Naive B cell (primary cell): ENCODE measurements around the gene CCT7. TPM values are rescaled to one million over a fixed set of nuclear protein-coding genes. Genes with fewer than 3 reads are reported as not detected.

ENCODE experiments used
- ATAC-seq, 2 donors: fragments of 150-1000 bp; cut with Tn5 transposase; 2 replicates each; pipeline ENCODE4 v1.10.0; 2021; ENCODE audit warnings: low read depth in 2 of 2, mild to moderate bottlenecking in 2 of 2, moderate library complexity in 2 of 2
- DNase-seq: peaks from one replicate; pipeline ENCODE4 v3.0.0; 2022
- H3K27ac Mint-ChIP-seq, 6 donors: one replicate each; pipeline ENCODE4 v1.8.0; 2020 to 2022; ENCODE audit warnings: mild to moderate bottlenecking in 6 of 6, mixed read lengths in 6 of 6, moderate library complexity in 5 of 6, inconsistent platforms in 2 of 6
- H3K27me3 Mint-ChIP-seq, 3 donors: one replicate each; pipeline ENCODE4 v1.8.0; 2021 to 2022; ENCODE audit warnings: mixed read lengths in 3 of 3, mild to moderate bottlenecking in 1 of 3
- H3K36me3 Mint-ChIP-seq, 2 donors: one replicate each; pipeline ENCODE4 v1.8.0; 2020 to 2022; ENCODE audit warnings: mixed read lengths in 2 of 2, inconsistent platforms in 1 of 2, mild to moderate bottlenecking in 1 of 2
- H3K4me1 Mint-ChIP-seq, 3 donors: one replicate each; pipeline ENCODE4 v1.8.0; 2020 to 2022; ENCODE audit warnings: mixed read lengths in 3 of 3, inconsistent platforms in 1 of 3, mild to moderate bottlenecking in 1 of 3, moderate library complexity in 1 of 3
- H3K4me3 Mint-ChIP-seq, 8 donors: one replicate each; pipeline ENCODE4 v1.8.0; 2020 to 2022; ENCODE audit warnings: mild to moderate bottlenecking in 8 of 8, mixed read lengths in 8 of 8, moderate library complexity in 8 of 8, inconsistent platforms in 2 of 8
- H3K9me3 Mint-ChIP-seq, 7 donors: one replicate each; pipeline ENCODE4 v1.8.0; 2020 to 2022; ENCODE audit warnings: mixed read lengths in 7 of 7, mild to moderate bottlenecking in 5 of 7, inconsistent platforms in 2 of 7, moderate library complexity in 1 of 7
- polyA plus RNA-seq, 6 donors: library from polyadenylated mRNA; unstranded; fragments of 300-500 nt; fragmentation: Illumina TruSeq; gene quantifications; one replicate each; pipeline ENCODE4 v1.2.3, GENCODE V29; 2021; ENCODE audit warnings: low read depth in 6 of 6

The CCT7 gene
- polyA plus RNA-seq, 6 donors from 2014 or later = 224 to 376 (median 265) TPM

DNA sequence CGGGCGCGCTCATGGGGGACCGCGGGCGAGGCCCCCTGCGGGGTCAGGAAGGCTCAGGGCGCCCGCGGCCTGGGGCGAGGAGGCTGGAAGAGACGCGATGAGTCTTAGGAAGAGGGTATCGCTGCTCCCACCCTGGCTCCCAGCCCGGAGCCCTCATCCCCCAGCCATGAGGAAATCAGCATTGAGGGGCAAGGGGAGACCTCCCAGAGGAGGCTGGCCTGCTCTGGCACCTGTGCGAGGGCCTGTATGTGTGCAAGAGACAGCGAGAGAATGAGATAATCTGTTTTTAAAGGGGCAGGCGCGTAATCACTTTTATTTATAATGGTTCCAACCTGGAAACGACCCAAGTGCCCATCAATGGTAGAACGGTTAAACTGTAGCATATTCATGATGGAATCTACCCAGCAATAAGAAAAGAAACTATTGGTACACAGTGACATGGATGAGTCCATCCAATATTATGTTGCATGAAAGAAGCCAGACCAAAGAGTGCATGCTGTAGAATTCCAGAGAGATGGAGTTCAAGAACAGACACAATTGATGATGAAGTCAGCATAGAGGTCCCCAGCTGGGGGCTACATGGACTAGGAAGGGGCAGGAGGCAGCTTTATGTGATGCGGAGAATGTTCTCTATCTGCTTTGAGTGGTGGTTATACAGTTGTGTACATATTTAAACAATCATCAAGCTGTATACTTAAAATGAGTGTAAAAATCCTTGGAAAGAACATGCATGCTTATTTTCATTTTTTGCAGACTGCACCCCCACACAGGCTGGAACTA, 35.8 kb downstream of the CCT7 start:
- H3K36me3 Mint-ChIP-seq = peaks cover 7 to 16% of the 10 kb centered on the region in 2 donors
- H3K4me1 Mint-ChIP-seq = peaks cover 8 to 28% (median 22%) of the 10 kb centered on the region in 3 donors
- DNase-seq (no peak), ATAC-seq (peak in 1 of 2 donors; percentile 19)
- H3K27ac Mint-ChIP-seq = no peak overlapping the region
- peak overlapping the region in 2 of 8 donors; percentile 17 to 33 for H3K4me3 Mint-ChIP-seq
- peaks cover 0 to 2% (median 0%) of the 10 kb centered on the region in 7 donors for H3K9me3 Mint-ChIP-seq
- H3K27me3 Mint-ChIP-seq = peaks cover 0 to 8% (median 5%) of the 10 kb centered on the region in 3 donors

DNA sequence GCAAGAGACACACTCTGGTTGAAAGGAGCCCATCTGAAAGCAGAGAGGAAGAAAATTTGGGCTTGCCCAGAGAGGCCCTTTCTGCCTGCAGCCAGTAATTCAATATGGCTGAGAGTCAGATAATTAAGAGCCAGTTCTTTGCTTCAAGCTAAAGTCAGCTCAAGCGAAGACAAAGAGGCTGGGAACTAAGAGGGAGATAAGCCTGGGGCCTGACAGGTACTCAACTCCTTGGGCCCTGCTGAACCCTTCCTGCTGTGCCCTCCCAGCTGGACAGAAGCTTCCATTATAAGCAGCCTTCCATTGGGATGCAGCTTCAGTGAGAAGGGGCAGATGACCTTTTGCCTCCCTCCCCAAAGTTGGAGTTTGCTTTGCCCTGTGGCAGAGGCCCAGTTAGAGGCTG, 38.2 kb downstream of the CCT7 start:
- ATAC-seq (no peak), DNase-seq (no peak)
- Mint-ChIP-seq H3K4me3 (no peak overlapping the region), H3K27me3 (peaks cover 0 to 8% (median 5%) of the 10 kb centered on the region in 3 donors), H3K36me3 (peaks cover 7 to 16% of the 10 kb centered on the region in 2 donors), H3K4me1 (peaks cover 8 to 23% (median 22%) of the 10 kb centered on the region in 3 donors), H3K27ac (no peak overlapping the region), H3K9me3 (peaks cover 0 to 2% (median 0%) of the 10 kb centered on the region in 7 donors)

DNA sequence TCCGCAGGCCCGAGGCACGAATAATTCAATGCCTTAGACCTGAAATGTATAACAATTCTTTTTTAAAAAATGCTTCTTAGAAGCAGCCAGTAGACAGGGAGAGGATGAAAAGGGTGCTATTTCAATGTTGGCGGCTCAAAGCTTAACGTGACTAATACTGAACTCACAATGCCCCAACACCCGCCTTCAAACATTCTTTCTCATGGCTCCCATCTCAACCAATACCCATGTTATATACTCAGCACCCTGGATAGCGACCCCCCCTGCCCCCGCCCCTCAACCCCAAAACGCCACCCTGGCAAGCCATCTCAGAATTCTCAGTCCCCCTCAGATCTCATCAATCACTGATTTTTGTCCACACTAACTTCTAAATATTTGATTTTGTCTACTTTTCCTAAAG, 45.7 kb downstream of the CCT7 start:
- H3K4me3 Mint-ChIP-seq = no peak overlapping the region
- no peak for ATAC-seq
- H3K27me3 Mint-ChIP-seq = no peaks in the 10 kb centered on the region
- H3K27ac Mint-ChIP-seq = no peak overlapping the region
- H3K9me3 Mint-ChIP-seq = no peaks in the 10 kb centered on the region
- DNase-seq = no peak
- H3K4me1 Mint-ChIP-seq = peaks cover 8 to 17% (median 12%) of the 10 kb centered on the region in 3 donors
- H3K36me3 Mint-ChIP-seq = peaks cover 0 to 6% of the 10 kb centered on the region in 2 donors

- H3K4me3 Mint-ChIP-seq = peak overlapping the region in 2 of 8 donors; percentile 44 to 49
- peaks cover 21 to 31% (median 26%) of the 10 kb centered on the region in 3 donors for H3K4me1 Mint-ChIP-seq
- H3K27me3 Mint-ChIP-seq = no peaks in the 10 kb centered on the region
- H3K27ac Mint-ChIP-seq = no peak overlapping the region
- DNase-seq = no peak
- H3K9me3 Mint-ChIP-seq = no peaks in the 10 kb centered on the region
- ATAC-seq = no peak
- H3K36me3 Mint-ChIP-seq = peaks cover 0 to 6% of the 10 kb centered on the region in 2 donors
Observed at GRCh38 chr2:73281244-73281643, 47.1 kb downstream of the CCT7 start.

DNA sequence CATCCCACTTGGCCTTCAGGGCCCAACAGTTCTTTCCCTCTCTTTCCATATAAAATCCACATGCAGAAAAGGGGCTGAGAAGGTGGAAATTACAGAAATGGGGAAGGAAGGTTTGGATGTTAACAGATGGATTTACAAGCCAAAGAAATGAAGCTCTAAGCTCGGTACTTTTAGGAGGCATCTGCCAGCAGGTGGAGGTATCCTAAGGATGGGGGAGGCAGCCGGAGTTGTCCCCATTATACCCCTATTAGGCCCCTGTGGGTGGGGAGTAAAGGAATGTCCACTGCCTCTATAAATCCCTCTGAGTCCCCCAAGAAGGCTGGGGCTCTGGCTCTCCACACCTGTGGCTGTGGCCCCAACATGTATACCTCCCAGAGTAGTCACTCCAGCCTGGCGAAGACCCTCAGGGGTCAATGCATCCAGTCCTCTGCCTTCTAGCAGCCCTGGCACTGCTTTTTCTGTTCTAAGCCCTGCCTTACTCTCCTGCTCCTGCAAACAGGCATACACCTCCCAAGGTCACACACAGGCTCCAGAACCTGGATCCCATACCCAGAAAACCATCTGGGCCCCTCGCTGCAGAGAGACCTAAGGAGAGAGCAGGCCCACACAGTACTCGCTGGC, 48.9 kb downstream of the CCT7 start:
- Mint-ChIP-seq H3K9me3 (no peaks in the 10 kb centered on the region), H3K4me3 (peak overlapping the region; percentile 77 to 93 (median 88)), H3K27ac (peak overlapping the region in 5 of 6 donors; percentile 22 to 90 (median 68)), H3K4me1 (peaks cover 27 to 33% (median 27%) of the 10 kb centered on the region in 3 donors), H3K27me3 (no peaks in the 10 kb centered on the region), H3K36me3 (no peaks in the 10 kb centered on the region)
- DNase-seq (no peak), ATAC-seq (no peak)

GRCh38 chr2:73283545-73284295, 49.6 kb downstream of the CCT7 start:
- ATAC-seq (no peak), DNase-seq (peak; percentile 18)
- H3K27me3 Mint-ChIP-seq = no peaks in the 10 kb centered on the region
- peak overlapping the region in 4 of 6 donors; percentile 18 to 87 (median 60) for H3K27ac Mint-ChIP-seq
- H3K4me1 Mint-ChIP-seq = peaks cover 27 to 33% (median 27%) of the 10 kb centered on the region in 3 donors
- H3K4me3 Mint-ChIP-seq = peak overlapping the region; percentile 77 to 93 (median 88)
- H3K36me3 Mint-ChIP-seq = no peaks in the 10 kb centered on the region
- H3K9me3 Mint-ChIP-seq = no peaks in the 10 kb centered on the region

GRCh38 chr2:73284296-73285158, 50.4 kb downstream of the CCT7 start, which contains the start of gene FBXO41:
TSS of gene FBXO41 (minus strand) at chr2:73284478. CDS start at chr2:73269630, 14,848 bp downstream.
- Mint-ChIP-seq H3K36me3 (no peaks in the 10 kb centered on the region), H3K27ac (peak within 1 kb of the TSS; percentile 68 to 93 (median 84)), H3K9me3 (no peaks in the 10 kb centered on the region), H3K4me1 (peaks cover 27 to 33% (median 27%) of the 10 kb centered on the region in 3 donors), H3K27me3 (peaks cover 0 to 6% (median 0%) of the 10 kb centered on the region in 3 donors), H3K4me3 (peak within 1 kb of the TSS; percentile 77 to 94 (median 88))
- ATAC-seq (peak; percentile 53 to 58), DNase-seq (peak; percentile 70)

DNA sequence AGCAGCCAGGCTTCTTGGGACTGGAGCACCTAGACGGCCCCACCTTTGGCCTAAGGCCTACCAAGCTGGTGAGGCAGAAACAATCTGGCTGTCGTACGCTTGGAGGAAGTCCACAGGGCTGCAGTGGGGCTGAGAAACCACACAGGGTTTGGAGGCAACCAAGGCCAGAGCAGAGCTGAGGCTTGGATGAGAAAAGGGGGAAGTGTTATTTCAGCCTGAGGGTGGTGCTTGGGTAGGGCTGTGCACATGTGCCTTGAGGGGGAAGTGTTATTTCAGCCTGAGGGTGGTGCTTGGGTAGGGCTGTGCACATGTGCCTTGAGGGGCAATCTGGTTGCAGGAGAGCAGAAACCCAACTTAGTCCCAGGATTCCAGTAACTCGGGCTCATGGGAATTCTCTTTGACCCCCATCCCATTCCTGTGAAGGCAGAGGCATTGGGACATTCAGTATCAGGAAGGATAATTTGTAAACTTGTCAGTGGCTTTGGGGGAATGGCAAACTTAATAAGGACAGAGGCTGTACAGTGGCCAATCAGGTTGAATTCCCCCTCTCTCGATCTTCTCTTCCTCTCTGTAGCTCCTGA, 51.1 kb downstream of the CCT7 start:
- peak overlapping the region; percentile 68 to 93 (median 84) for H3K27ac Mint-ChIP-seq
- H3K9me3 Mint-ChIP-seq = no peaks in the 10 kb centered on the region
- peak overlapping the region; percentile 77 to 94 (median 84) for H3K4me3 Mint-ChIP-seq
- peak; percentile 90 to 93 for ATAC-seq
- peaks cover 0 to 11% (median under 1%) of the 10 kb centered on the region in 3 donors for H3K27me3 Mint-ChIP-seq
- DNase-seq = peak; percentile 80
- peaks cover 27 to 30% (median 27%) of the 10 kb centered on the region in 3 donors for H3K4me1 Mint-ChIP-seq
- no peaks in the 10 kb centered on the region for H3K36me3 Mint-ChIP-seq

DNA sequence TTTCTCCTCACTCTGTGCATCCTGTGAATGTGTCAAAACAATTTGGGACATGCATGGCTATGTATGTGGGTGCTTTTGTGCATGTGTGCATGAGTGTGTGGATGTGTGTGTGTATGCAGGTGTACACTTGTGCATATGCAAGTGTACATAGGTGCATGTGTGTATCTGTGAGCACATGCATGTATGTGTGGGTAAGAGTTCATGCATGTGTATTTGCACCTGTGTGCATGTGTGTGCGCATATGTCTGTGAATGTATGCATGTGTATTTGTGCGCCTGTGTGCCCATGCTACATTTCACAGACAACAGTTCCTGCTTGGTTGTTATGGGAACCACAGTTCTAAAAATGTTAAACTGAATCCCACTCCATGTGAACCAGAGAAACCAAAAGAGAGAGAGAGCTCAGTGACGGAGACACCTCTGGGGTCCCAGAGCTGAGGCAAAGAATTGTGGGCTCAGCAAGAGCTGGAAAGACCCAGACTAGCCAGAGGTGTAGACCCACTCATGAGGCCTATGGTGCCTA, 52.1 kb downstream of the CCT7 start:
- Mint-ChIP-seq H3K27ac (peak overlapping the region in 1 of 6 donors; percentile 31), H3K9me3 (no peaks in the 10 kb centered on the region), H3K27me3 (peaks cover 7 to 20% (median 10%) of the 10 kb centered on the region in 3 donors), H3K4me3 (peak overlapping the region in 6 of 8 donors; percentile 32 to 90 (median 79)), H3K36me3 (peaks cover 0 to 4% of the 10 kb centered on the region in 2 donors), H3K4me1 (peaks cover 26 to 32% (median 31%) of the 10 kb centered on the region in 3 donors)
- DNase-seq (no peak), ATAC-seq (no peak)

- ATAC-seq = no peak
- peaks cover 0 to 8% of the 10 kb centered on the region in 2 donors for H3K36me3 Mint-ChIP-seq
- DNase-seq = no peak
- H3K9me3 Mint-ChIP-seq = no peaks in the 10 kb centered on the region
- no peak overlapping the region for H3K27ac Mint-ChIP-seq
- peaks cover 11 to 28% (median 25%) of the 10 kb centered on the region in 3 donors for H3K27me3 Mint-ChIP-seq
- no peak overlapping the region for H3K4me3 Mint-ChIP-seq
- H3K4me1 Mint-ChIP-seq = peaks cover 24 to 33% (median 33%) of the 10 kb centered on the region in 3 donors
Observed at GRCh38 chr2:73289304-73289703, 55.2 kb downstream of the CCT7 start.

DNA sequence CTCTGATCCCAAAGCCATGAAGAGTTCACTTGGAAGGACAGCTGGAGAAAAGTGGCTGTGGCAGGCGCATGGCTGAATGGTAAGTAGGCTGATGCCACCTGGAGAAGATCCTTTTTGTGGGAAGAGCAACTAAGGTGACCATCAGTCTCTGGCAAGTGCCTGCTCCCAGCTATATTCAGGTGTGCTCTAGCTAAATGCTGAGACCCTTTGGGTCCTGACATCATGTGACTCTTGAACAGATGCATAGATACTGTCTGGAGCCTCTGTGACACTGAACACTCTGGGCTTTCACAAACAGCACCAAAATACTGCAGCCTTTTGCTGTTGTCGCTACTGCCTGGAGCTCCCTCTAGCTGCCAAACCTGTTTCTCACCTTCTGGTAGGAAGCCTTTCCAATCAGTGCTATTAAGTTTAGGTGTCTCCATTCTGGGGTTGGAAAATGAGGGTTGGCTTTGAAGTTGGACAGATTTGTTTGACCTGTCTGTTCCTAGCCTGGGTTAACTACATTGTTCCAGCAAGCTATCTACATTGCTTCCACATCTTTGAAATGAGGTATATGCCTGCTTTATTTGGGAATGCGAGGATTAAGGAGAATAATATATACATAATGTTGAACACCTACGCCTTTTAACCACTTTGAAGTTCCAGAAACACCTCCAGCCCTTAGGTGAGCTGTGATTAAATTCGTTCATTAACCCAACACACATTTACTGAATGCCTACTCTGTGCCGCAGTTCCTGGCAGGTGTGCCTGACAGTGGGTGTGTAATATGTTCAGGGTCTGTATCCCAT, 56.1 kb downstream of the CCT7 start:
- Mint-ChIP-seq H3K27me3 (peaks cover 16 to 35% (median 32%) of the 10 kb centered on the region in 3 donors), H3K9me3 (peaks cover 0 to 3% (median 0%) of the 10 kb centered on the region in 7 donors), H3K27ac (no peak overlapping the region), H3K4me1 (peaks cover 21 to 29% (median 29%) of the 10 kb centered on the region in 3 donors), H3K4me3 (peak overlapping the region in 5 of 8 donors; percentile 42 to 84 (median 79)), H3K36me3 (peaks cover 0 to 8% of the 10 kb centered on the region in 2 donors)
- ATAC-seq (peak in 1 of 2 donors; percentile 13), DNase-seq (peak; percentile 33)
